ENCODE data around the gene COL26A1.

- TF ChIP-seq CTCF (IDR thresholded peaks at IDR 0.05) (no peak), POLR2A (IDR thresholded peaks at IDR 0.05) (no peak)
Observed at GRCh38 chr7:101581891-101582290, 219.2 kb downstream of the COL26A1 start.

Measured in lower leg skin (tissue), 3 donors.